ENCODE measurements around the gene MVD. TPM values are rescaled to one million over a fixed set of nuclear protein-coding genes. Genes with fewer than 3 reads are reported as not detected.

The MVD gene
- total RNA-seq, 4 donors from 2014 or later = 52.7 to 134 (median 71.4) TPM

DNA sequence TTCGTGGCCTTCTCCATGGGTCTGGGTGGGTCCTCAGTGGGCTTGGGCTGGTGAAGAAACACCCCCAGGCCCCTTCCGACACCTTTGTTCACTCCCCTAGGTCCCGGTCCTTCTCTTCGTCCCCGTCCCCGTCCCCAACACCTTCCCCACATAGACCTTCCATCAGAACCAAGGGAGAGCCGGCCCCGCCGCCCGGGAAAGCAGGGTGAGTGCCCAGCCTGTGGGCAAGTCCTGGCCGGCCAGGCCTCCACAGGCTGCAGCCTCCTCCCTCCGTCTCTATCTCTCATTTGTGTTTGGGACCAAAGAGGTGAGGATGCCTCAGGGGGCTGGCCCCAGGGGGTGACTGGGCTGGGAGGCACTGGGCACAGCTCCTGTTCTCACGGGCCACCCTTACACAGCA, 39.0 kb downstream of the MVD start:
- no peak for TF ChIP-seq POLR2A (IDR thresholded peaks at IDR 0.05)
- TF ChIP-seq, protein P1, sequence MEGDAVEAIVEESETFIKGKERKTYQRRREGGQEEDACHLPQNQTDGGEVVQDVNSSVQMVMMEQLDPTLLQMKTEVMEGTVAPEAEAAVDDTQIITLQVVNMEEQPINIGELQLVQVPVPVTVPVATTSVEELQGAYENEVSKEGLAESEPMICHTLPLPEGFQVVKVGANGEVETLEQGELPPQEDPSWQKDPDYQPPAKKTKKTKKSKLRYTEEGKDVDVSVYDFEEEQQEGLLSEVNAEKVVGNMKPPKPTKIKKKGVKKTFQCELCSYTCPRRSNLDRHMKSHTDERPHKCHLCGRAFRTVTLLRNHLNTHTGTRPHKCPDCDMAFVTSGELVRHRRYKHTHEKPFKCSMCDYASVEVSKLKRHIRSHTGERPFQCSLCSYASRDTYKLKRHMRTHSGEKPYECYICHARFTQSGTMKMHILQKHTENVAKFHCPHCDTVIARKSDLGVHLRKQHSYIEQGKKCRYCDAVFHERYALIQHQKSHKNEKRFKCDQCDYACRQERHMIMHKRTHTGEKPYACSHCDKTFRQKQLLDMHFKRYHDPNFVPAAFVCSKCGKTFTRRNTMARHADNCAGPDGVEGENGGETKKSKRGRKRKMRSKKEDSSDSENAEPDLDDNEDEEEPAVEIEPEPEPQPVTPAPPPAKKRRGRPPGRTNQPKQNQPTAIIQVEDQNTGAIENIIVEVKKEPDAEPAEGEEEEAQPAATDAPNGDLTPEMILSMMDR (IDR thresholded peaks at IDR 0.05) = no peak
- H3K27me3 ChIP-seq = no peaks in the 10 kb centered on the region
- intact Hi-C loops (cut with DNase I) = no loop called here
- no peak for DNase-seq
- no peak overlapping the region for H3K4me3 ChIP-seq
- WGBS, 2 donors = 86 to 94% methylated on average over 3 to 13 of the region's 13 CpGs
- no peak overlapping the region for H3K27ac ChIP-seq
- no peaks in the 10 kb centered on the region for H3K9me3 ChIP-seq
- peaks cover 36 to 97% (median 45%) of the 10 kb centered on the region in 3 donors for H3K36me3 ChIP-seq
- H3K4me1 ChIP-seq = no peaks in the 10 kb centered on the region

- no peaks in the 10 kb centered on the region for H3K9me3 ChIP-seq
- peaks cover 36 to 97% (median 49%) of the 10 kb centered on the region in 3 donors for H3K36me3 ChIP-seq
- WGBS, 2 donors = 94% methylated on average over 11 to 24 of the region's 29 CpGs
- H3K27ac ChIP-seq = no peak overlapping the region
- no peaks in the 10 kb centered on the region for H3K4me1 ChIP-seq
- DNase-seq = no peak
- H3K4me3 ChIP-seq = no peak overlapping the region
- TF ChIP-seq, protein P1 (IDR thresholded peaks at IDR 0.05) = no peak
- no peak for TF ChIP-seq POLR2A (IDR thresholded peaks at IDR 0.05)
- no peaks in the 10 kb centered on the region for H3K27me3 ChIP-seq
- intact Hi-C loops (cut with DNase I) = no loop called here
These were observed 40.0 kb downstream of the MVD start for GRCh38 chr16:88622866-88623265.

DNA sequence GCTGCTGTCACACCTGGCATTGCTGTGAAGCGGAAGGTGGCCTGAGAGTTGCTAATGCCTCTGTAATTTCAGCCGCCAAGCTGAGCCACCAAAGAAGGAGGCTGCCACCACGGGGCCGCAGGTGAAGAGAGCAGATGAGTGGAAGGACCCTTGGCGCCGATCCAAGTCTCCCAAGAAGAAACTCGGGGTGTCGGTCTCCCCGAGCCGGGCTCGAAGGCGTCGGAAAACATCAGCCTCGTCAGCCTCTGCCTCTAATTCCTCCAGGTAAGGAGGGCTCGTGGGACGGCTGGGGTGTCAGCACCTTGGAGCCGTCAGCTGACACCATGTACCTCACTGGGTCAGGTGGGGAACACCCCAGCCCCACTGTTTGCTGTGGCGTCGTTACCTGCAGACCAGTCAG, 40.8 kb downstream of the MVD start:
- intact Hi-C loops (cut with DNase I) = no loop called here
- H3K4me3 ChIP-seq = no peak overlapping the region
- no peaks in the 10 kb centered on the region for H3K27me3 ChIP-seq
- DNase-seq = no peak
- 60 to 87% methylated on average over 1 to 13 of the region's 19 CpGs for WGBS, 2 donors
- no peaks in the 10 kb centered on the region for H3K4me1 ChIP-seq
- TF ChIP-seq, protein P1 (IDR thresholded peaks at IDR 0.05) = no peak
- no peak for TF ChIP-seq POLR2A (IDR thresholded peaks at IDR 0.05)
- no peak overlapping the region for H3K27ac ChIP-seq
- H3K9me3 ChIP-seq = no peaks in the 10 kb centered on the region
- H3K36me3 ChIP-seq = peaks cover 36 to 97% (median 49%) of the 10 kb centered on the region in 3 donors

GRCh38 chr16:88619859-88620815, 42.8 kb downstream of the MVD start:
- intact Hi-C loops (cut with DNase I) = no loop called here
- Histone ChIP-seq H3K27me3 (no peaks in the 10 kb centered on the region), H3K9me3 (no peaks in the 10 kb centered on the region), H3K36me3 (peaks cover 31 to 96% (median 45%) of the 10 kb centered on the region in 3 donors), H3K4me3 (no peak overlapping the region), H3K4me1 (peaks cover 6 to 17% (median 7%) of the 10 kb centered on the region in 3 donors), H3K27ac (peak overlapping the region in 1 of 4 donors; percentile 48)
- TF ChIP-seq POLR2A (IDR thresholded peaks at IDR 0.05) = no peak
- TF ChIP-seq, protein P1 (IDR thresholded peaks at IDR 0.05) = no peak
- WGBS, 2 donors = 73 to 86% methylated on average over 11 to 14 of the region's 14 CpGs
- no peak for DNase-seq

- Histone ChIP-seq H3K27ac (peak overlapping the region in 1 of 4 donors; percentile 48), H3K36me3 (peaks cover 23 to 96% (median 35%) of the 10 kb centered on the region in 3 donors)
- WGBS, 2 donors = 90% methylated on average over 14 to 19 of the region's 19 CpGs
These were observed 43.8 kb downstream of the MVD start for GRCh38 chr16:88618956-88619667.

More at GRCh38 chr16:88618956-88619667, 43.8 kb downstream of the MVD start:
- TF ChIP-seq POLR2A (IDR thresholded peaks at IDR 0.05) = no peak
- TF ChIP-seq, protein P1 (IDR thresholded peaks at IDR 0.05) = no peak
- no peak for DNase-seq
- Histone ChIP-seq H3K9me3 (no peaks in the 10 kb centered on the region), H3K4me1 (peaks cover 6 to 17% (median 7%) of the 10 kb centered on the region in 3 donors), H3K27me3 (no peaks in the 10 kb centered on the region), H3K4me3 (no peak overlapping the region)
- intact Hi-C loops (cut with DNase I) = no loop called here

Data from esophagus squamous epithelium (tissue), 5 donors.